Neural progenitor cell (in vitro differentiated cells): ENCODE data around the gene DPYD. TPM values are rescaled to one million over a fixed set of nuclear protein-coding genes. Genes with fewer than 3 reads are reported as not detected.

Source experiments
- DNase-seq: peaks from one replicate; pipeline ENCODE4 v3.0.0-alpha.2; 2016; ENCODE audit warnings: low spot score
- H2AFZ ChIP-seq: fragments of 200-600 bp; sonication (generic); replicated peaks from 2 replicates; pipeline ENCODE4 v1.6.1; 2016; ENCODE audit warnings: antibody characterized with exemption
- H3F3A ChIP-seq: fragments of 200-600 bp; sonication (generic); 2 replicates; pipeline ENCODE4 v1.6.1; 2016; ENCODE audit warnings: antibody characterized with exemption, low read depth
- H3K27ac ChIP-seq: fragments of 200-600 bp; sonication (generic); 2 replicates; pipeline ENCODE4 v1.5.1; 2016; ENCODE audit warnings: mild to moderate bottlenecking
- H3K27me3 ChIP-seq: fragments of 200-600 bp; sonication (generic); 2 replicates; pipeline ENCODE4 v1.6.1; 2016; ENCODE audit warnings: mild to moderate bottlenecking, moderate library complexity
- H3K36me3 ChIP-seq: fragments of 200-600 bp; sonication (generic); 2 replicates; pipeline ENCODE4 v1.5.1; 2016
- H3K4me1 ChIP-seq: fragments of 200-600 bp; sonication (generic); 2 replicates; pipeline ENCODE4 v1.6.1; 2016; ENCODE audit warnings: mixed run types
- H3K4me2 ChIP-seq: fragments of 200-600 bp; sonication (generic); 2 replicates; pipeline ENCODE4 v1.6.1; 2016
- H3K4me3 ChIP-seq: fragments of 200-600 bp; sonication (generic); 2 replicates; pipeline ENCODE4 v1.5.1; 2016
- H3K79me2 ChIP-seq: fragments of 200-600 bp; sonication (generic); 2 replicates; pipeline ENCODE4 v1.6.1; 2016; ENCODE audit warnings: low read depth
- H3K9ac ChIP-seq: fragments of 200-600 bp; sonication (generic); 2 replicates; pipeline ENCODE4 v1.6.1; 2016
- H3K9me3 ChIP-seq: fragments of 200-600 bp; sonication (generic); 2 replicates; pipeline ENCODE4 v1.5.1; 2016; ENCODE audit warnings: low read depth
- H4K20me1 ChIP-seq: fragments of 200-600 bp; sonication (generic); 2 replicates; pipeline ENCODE4 v1.6.1; 2016; ENCODE audit warnings: low read depth
- H3K27ac Mint-ChIP-seq: 3 replicates; pipeline ENCODE4 v1.8.0; 2021; ENCODE audit warnings: mixed read lengths
- H3K27me3 Mint-ChIP-seq: 2 replicates; pipeline ENCODE4 v1.8.0; 2022; ENCODE audit warnings: low read depth, mild to moderate bottlenecking, inconsistent platforms, moderate library complexity, mixed read lengths; ENCODE audit not compliant: insufficient read depth
- H3K36me3 Mint-ChIP-seq: 3 replicates; pipeline ENCODE4 v1.8.0; 2021; ENCODE audit warnings: mixed read lengths
- H3K4me1 Mint-ChIP-seq: 3 replicates; pipeline ENCODE4 v1.8.0; 2021; ENCODE audit warnings: mixed read lengths
- H3K4me3 Mint-ChIP-seq: 3 replicates; pipeline ENCODE4 v1.8.0; 2021; ENCODE audit warnings: mild to moderate bottlenecking, moderate library complexity, mixed read lengths
- H3K9me3 Mint-ChIP-seq: 3 replicates; pipeline ENCODE4 v1.8.0; 2020; ENCODE audit warnings: mixed read lengths
- EZH2 ChIP-seq: fragments of 200-600 bp; sonication (generic); IDR thresholded peaks from 2 replicates; pipeline ENCODE4 v1.6.1; 2017; ENCODE audit warnings: antibody characterized with exemption, mild to moderate bottlenecking, moderate library complexity
- EZH2phosphoT487 ChIP-seq: fragments of 200-600 bp; sonication (generic); IDR thresholded peaks from 2 replicates; pipeline ENCODE4 v1.6.1; 2017; ENCODE audit warnings: antibody characterized with exemption
- total RNA-seq: library from RNA; depleted of rRNA; stranded (reverse); fragments of >200 nt; gene quantifications from 2 replicates; pipeline ENCODE4 v1.2.3, GENCODE V29; 2015; ENCODE audit warnings: low replicate concordance
- TF ChIP-seq, protein P1 (sequence below): fragments of 200-600 bp; sonication (generic); IDR thresholded peaks from 2 replicates; pipeline ENCODE4 v1.5.1; 2017; ENCODE audit warnings: antibody characterized with exemption, mild to moderate bottlenecking

The DPYD gene
- total RNA-seq, 1 donor from 2014 or later = 0.43 TPM

DNA sequence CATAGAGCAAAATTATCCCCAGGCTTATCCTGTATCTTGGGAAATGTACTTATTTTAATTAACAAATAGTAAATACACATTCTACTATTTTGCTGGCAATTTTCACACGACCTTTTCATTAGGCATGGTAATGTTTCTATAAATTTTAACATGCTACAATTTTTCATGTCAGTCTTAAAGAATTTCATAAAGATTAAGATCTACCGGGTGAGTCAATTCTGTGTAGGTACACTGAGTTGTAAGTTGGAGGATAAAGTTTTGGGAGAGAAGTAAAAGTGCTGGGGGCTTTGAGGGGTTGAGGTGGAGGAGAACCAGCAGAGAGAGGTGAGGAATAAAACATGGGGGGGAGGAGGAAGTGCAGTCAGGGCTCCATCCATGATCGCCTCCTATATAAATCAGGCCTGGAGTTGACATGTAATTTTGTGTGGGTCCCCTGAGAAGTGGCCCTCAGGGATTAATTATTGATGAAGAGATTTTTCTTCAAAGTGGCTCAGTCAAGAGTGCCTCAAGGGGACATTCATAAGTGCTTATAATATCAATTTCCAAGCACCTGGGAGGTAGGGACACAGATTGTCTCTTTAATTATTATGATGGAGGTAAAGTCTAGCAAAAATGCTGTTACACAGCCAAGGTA is 7.2 kb downstream of the DPYD start:
- H3K79me2 ChIP-seq = no peaks in the 10 kb centered on the region
- no peaks in the 10 kb centered on the region for H3K27me3 Mint-ChIP-seq
- no peak overlapping the region for H3K27ac ChIP-seq
- H3K9me3 ChIP-seq = no peaks in the 10 kb centered on the region
- no peaks in the 10 kb centered on the region for H3K4me1 ChIP-seq
- H2AFZ ChIP-seq = no peak overlapping the region
- no peak overlapping the region for H3K4me3 ChIP-seq
- no peaks in the 10 kb centered on the region for H3K36me3 ChIP-seq
- H3K4me2 ChIP-seq = no peak overlapping the region
- H3K4me1 Mint-ChIP-seq = no peaks in the 10 kb centered on the region
- H3K9ac ChIP-seq = no peak overlapping the region
- no peak overlapping the region for H3K4me3 Mint-ChIP-seq
- no peaks in the 10 kb centered on the region for H3K9me3 Mint-ChIP-seq
- no peak overlapping the region for H3K27ac Mint-ChIP-seq
- TF ChIP-seq EZH2 (no peak), EZH2phosphoT487 (no peak)
- TF ChIP-seq, protein P1, sequence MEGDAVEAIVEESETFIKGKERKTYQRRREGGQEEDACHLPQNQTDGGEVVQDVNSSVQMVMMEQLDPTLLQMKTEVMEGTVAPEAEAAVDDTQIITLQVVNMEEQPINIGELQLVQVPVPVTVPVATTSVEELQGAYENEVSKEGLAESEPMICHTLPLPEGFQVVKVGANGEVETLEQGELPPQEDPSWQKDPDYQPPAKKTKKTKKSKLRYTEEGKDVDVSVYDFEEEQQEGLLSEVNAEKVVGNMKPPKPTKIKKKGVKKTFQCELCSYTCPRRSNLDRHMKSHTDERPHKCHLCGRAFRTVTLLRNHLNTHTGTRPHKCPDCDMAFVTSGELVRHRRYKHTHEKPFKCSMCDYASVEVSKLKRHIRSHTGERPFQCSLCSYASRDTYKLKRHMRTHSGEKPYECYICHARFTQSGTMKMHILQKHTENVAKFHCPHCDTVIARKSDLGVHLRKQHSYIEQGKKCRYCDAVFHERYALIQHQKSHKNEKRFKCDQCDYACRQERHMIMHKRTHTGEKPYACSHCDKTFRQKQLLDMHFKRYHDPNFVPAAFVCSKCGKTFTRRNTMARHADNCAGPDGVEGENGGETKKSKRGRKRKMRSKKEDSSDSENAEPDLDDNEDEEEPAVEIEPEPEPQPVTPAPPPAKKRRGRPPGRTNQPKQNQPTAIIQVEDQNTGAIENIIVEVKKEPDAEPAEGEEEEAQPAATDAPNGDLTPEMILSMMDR = no peak
- peaks cover 8% of the 10 kb centered on the region for H3K27me3 ChIP-seq
- no peaks in the 10 kb centered on the region for H3F3A ChIP-seq
- no peaks in the 10 kb centered on the region for H3K36me3 Mint-ChIP-seq
- no peak for DNase-seq
- no peaks in the 10 kb centered on the region for H4K20me1 ChIP-seq

DNA sequence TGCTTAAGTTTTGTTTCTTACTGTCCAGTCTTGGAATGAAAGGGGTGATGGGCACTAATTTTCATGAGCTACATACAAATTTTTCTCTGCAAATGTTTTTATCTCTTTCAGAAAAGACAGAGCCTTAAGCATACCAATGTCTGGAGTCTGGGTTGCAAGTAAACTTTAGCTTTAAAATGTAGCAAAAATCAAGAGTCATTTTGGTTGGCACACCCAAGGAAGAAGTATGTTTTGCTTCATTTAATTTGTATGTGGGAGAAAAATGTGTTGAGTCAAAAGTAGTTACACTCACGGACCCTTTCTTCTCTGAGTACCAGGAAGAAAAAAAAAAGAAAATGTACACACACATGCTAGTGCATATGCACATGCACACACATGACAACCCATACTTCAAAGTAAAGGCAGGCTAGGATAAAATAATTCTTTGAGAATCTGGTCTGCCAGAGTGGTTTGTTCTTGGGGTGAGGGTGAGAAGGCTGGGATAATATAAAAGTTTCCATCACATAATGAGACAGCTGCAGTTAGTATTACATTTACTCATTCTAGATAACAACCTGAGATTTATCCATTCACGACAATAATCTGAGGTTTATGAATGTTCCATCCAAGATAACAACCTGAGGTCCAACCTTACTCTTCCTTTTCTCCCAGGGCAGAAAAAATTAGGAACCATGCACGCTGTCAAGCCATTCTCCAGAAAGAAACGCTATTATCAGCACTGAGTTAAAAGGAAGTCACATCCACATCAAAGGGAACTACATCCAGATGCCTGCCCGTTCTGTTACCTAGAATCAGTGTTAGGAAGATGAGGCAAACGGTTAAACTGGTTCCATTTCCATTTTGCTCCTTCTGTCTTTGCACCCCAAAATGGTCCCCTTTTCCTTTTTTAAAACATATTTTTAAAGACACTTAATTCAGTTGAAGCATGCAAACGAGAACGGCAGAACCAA is 9.3 kb downstream of the DPYD start:
- Histone ChIP-seq H3K4me2 (no peak overlapping the region), H3F3A (no peaks in the 10 kb centered on the region), H3K9me3 (no peaks in the 10 kb centered on the region), H3K9ac (no peak overlapping the region), H3K27ac (no peak overlapping the region), H4K20me1 (no peaks in the 10 kb centered on the region), H3K4me3 (no peak overlapping the region), H2AFZ (no peak overlapping the region), H3K27me3 (no peaks in the 10 kb centered on the region), H3K4me1 (no peaks in the 10 kb centered on the region), H3K79me2 (no peaks in the 10 kb centered on the region), H3K36me3 (no peaks in the 10 kb centered on the region)
- TF ChIP-seq EZH2phosphoT487 = no peak
- Mint-ChIP-seq H3K9me3 (no peaks in the 10 kb centered on the region), H3K4me1 (no peaks in the 10 kb centered on the region), H3K27me3 (no peaks in the 10 kb centered on the region), H3K4me3 (no peak overlapping the region), H3K36me3 (no peaks in the 10 kb centered on the region), H3K27ac (no peak overlapping the region)
- DNase-seq = no peak

DNA sequence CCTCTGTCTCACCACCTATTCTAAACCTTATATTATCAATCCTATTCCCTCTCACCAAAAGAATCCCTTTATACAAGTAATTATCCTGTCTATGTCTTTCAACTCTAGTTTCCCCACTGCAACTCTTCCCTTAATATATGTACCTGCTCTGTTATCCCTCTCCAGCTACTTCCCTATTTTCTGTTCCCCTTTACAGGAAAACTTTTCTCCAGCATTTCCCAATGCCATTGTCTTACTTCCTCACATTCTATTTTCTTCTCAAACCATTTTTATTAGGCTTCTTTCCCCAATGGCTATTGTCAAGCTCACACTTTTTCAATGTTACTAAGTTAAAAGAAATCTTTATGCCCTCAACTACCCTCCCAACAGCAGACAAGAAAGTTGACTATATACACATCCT is 11.6 kb downstream of the DPYD start:
- peaks cover 5% of the 10 kb centered on the region for H3K4me1 Mint-ChIP-seq
- no peak for DNase-seq
- H3K4me3 Mint-ChIP-seq = no peak overlapping the region
- H3K27me3 ChIP-seq = no peaks in the 10 kb centered on the region
- H2AFZ ChIP-seq = no peak overlapping the region
- no peaks in the 10 kb centered on the region for H3F3A ChIP-seq
- H3K4me3 ChIP-seq = no peak overlapping the region
- no peaks in the 10 kb centered on the region for H4K20me1 ChIP-seq
- H3K79me2 ChIP-seq = no peaks in the 10 kb centered on the region
- no peaks in the 10 kb centered on the region for H3K36me3 ChIP-seq
- no peak overlapping the region for H3K4me2 ChIP-seq
- no peak overlapping the region for H3K27ac Mint-ChIP-seq
- TF ChIP-seq EZH2phosphoT487 = no peak
- TF ChIP-seq EZH2 = no peak
- TF ChIP-seq, protein P1 = no peak
- H3K9me3 ChIP-seq = no peaks in the 10 kb centered on the region
- no peaks in the 10 kb centered on the region for H3K27me3 Mint-ChIP-seq
- no peak overlapping the region for H3K9ac ChIP-seq
- no peaks in the 10 kb centered on the region for H3K36me3 Mint-ChIP-seq
- H3K27ac ChIP-seq = no peak overlapping the region
- H3K9me3 Mint-ChIP-seq = no peaks in the 10 kb centered on the region
- no peaks in the 10 kb centered on the region for H3K4me1 ChIP-seq

DNA sequence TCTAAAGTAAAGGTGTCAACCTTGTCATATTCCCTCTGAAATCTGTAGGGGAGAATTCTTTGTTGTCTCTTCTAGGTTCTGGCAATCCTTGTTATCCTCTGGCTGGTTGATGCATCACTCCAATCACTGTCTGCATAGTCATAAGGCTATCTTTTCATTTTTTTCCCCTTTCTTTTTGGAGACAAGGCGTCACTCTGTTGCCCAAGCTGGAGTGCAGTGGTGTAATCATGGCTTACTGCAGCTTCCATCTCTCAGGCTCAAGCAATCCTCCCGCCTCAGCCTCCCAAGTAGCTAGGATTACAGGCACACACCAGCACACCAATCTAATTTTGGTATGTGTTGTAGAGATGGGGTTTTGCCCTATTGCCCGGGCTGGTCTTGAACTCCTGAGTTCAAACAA is 12.9 kb downstream of the DPYD start:
- H3K79me2 ChIP-seq = no peaks in the 10 kb centered on the region

More for the DNA sequence above, 12.9 kb downstream of the DPYD start:
- H3K9ac ChIP-seq = no peak overlapping the region
- Mint-ChIP-seq H3K27me3 (no peaks in the 10 kb centered on the region), H3K36me3 (no peaks in the 10 kb centered on the region), H3K9me3 (no peaks in the 10 kb centered on the region), H3K4me1 (peaks cover 5% of the 10 kb centered on the region), H3K27ac (no peak overlapping the region), H3K4me3 (no peak overlapping the region)
- no peak overlapping the region for H3K4me2 ChIP-seq
- no peak overlapping the region for H2AFZ ChIP-seq
- H3K4me3 ChIP-seq = no peak overlapping the region
- no peaks in the 10 kb centered on the region for H3K36me3 ChIP-seq
- no peaks in the 10 kb centered on the region for H4K20me1 ChIP-seq
- H3K9me3 ChIP-seq = no peaks in the 10 kb centered on the region
- H3K4me1 ChIP-seq = no peaks in the 10 kb centered on the region
- H3K27ac ChIP-seq = no peak overlapping the region
- DNase-seq = no peak
- no peaks in the 10 kb centered on the region for H3F3A ChIP-seq
- TF ChIP-seq, protein P1 = no peak
- H3K27me3 ChIP-seq = no peaks in the 10 kb centered on the region
